GM06990 (cell line): ENCODE data around the gene FKBP1B.
"Not testable (repeated sequence)": the region's sequence is repeated elsewhere in the genome, so short reads cannot be mapped to it uniquely, and the experiment has no call there.

ENCODE experiments used
- DNase-seq: peaks from one replicate; pipeline ENCODE4 v3.0.0-alpha.2; 2011; ENCODE audit not compliant: insufficient read length; ENCODE audit errors: extremely low read depth
- H3K27me3 ChIP-seq: replicated peaks from 2 replicates; pipeline ENCODE4 v1.6.0; 2011; ENCODE audit warnings: low read length; ENCODE audit not compliant: control insufficient read depth, insufficient read depth
- H3K36me3 ChIP-seq: 2 replicates; pipeline ENCODE4 v1.5.1; 2011; ENCODE audit warnings: low read length; ENCODE audit not compliant: control insufficient read depth, insufficient read depth
- H3K4me3 ChIP-seq: replicated peaks from 2 replicates; pipeline ENCODE4 v1.5.1; 2011; ENCODE audit warnings: low read depth, mild to moderate bottlenecking, control low read depth, low read length
- TF ChIP-seq, protein P1 (sequence below): IDR thresholded peaks from 2 replicates; pipeline ENCODE4 v1.5.1; 2011; ENCODE audit warnings: low read length, control low read depth, mild to moderate bottlenecking, inconsistent platforms; ENCODE audit not compliant: insufficient read depth, poor library complexity, severe bottlenecking

Gene FKBP1B

DNA sequence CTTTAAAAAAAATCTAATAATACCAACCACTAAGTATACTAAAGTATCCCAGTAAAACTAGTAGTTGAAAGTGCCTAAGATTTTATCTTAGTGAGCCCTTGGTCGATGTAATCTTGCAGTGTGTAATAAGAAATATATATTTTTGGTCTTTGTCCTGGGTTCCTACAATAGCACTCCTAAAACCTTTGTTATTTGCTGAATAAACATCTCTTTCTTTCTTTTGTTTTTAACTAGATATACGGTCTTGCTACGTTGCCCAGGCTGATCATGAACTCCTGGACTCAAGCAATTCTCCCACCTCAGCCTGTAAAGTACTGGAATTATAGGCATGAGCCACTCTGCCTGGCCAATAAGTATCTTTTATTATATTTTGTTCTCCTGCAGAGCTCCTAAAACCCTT, 37.5 kb downstream of the FKBP1B start:
- no peaks in the 10 kb centered on the region for H3K27me3 ChIP-seq
- no peak for DNase-seq
- TF ChIP-seq, protein P1, sequence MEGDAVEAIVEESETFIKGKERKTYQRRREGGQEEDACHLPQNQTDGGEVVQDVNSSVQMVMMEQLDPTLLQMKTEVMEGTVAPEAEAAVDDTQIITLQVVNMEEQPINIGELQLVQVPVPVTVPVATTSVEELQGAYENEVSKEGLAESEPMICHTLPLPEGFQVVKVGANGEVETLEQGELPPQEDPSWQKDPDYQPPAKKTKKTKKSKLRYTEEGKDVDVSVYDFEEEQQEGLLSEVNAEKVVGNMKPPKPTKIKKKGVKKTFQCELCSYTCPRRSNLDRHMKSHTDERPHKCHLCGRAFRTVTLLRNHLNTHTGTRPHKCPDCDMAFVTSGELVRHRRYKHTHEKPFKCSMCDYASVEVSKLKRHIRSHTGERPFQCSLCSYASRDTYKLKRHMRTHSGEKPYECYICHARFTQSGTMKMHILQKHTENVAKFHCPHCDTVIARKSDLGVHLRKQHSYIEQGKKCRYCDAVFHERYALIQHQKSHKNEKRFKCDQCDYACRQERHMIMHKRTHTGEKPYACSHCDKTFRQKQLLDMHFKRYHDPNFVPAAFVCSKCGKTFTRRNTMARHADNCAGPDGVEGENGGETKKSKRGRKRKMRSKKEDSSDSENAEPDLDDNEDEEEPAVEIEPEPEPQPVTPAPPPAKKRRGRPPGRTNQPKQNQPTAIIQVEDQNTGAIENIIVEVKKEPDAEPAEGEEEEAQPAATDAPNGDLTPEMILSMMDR = no peak
- H3K36me3 ChIP-seq = peaks cover 3% of the 10 kb centered on the region
- no peak overlapping the region for H3K4me3 ChIP-seq

DNA sequence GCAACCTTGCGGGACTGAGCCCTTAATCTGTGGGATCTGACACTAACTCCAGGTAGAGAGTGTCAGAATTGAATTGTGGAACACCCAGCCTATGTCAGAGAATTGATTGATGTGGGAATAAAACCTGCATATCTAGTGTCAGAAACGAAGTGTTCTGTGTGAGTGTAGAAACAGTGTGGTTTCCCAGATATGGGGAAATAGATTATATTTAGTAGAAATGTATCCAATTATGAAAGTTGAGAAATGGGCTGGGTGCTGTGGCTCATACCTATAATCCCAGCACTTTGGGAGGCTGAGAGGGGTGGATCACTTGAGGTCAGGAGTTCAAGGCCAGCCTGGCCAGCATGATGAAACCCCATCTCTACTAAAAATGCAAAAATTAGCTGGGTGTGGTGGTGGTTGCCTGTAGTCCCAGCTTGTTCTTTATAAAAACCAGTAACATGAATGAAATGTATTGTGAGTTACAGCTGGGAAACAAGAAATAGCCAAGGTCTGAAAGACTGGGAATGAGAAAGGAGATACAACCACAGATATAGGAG, 39.3 kb downstream of the FKBP1B start:
- H3K36me3 ChIP-seq = no peaks in the 10 kb centered on the region; the same call in 1 of the 2 replicates

DNA sequence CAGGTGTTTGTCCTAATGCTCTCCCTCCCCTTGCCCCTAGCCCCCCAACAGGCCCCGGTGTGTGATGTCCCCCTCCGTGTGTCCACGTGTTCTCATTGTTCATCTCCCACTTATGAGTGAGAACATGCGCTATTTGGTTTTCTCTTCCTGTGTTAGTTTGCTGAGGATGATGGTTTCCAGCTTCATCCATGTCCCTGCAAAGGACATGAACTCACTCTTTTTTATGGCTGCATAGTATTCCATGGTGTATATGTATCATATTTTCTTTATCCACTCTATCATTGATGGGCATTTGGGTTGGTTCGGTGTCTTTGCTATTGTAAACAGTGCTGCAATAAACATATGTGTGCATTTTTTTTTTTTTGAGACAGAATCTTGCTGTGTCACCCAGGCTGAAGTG, 43.7 kb downstream of the FKBP1B start:
- not testable (repeated sequence) for H3K27me3 ChIP-seq, H3K36me3 ChIP-seq, H3K4me3 ChIP-seq, DNase-seq

More for the DNA sequence above, 39.3 kb downstream of the FKBP1B start:
- DNase-seq = no peak
- no peak overlapping the region for H3K4me3 ChIP-seq
- TF ChIP-seq, protein P1 = no peak
- H3K27me3 ChIP-seq = no peaks in the 10 kb centered on the region

DNA sequence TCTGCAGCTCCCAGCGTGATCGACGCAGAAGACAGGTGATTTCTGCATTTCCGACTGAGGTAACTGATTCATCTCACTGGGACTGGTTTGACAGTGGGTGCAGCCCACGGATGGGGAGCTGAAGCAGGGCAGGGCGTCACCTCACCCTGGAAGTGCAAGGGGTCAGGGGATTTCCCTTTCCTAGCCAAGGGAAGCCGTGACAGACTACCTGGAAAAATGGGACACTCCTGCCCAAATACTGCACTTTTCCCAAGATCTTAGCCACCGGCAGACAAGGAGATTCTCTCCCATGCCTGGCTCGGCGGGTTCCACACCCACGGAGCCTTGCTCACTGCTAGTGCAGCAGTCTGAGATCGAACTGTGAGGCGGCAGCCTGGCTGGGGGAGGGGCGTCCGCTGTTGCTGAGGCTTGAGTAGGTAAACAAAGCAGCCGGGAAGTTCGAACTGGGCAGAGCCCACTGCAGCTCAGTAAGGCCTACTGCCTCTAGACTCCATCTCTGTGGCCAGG, 45.7 kb downstream of the FKBP1B start:
- H3K4me3 ChIP-seq, DNase-seq, H3K27me3 ChIP-seq, H3K36me3 ChIP-seq: not testable (repeated sequence)

DNA sequence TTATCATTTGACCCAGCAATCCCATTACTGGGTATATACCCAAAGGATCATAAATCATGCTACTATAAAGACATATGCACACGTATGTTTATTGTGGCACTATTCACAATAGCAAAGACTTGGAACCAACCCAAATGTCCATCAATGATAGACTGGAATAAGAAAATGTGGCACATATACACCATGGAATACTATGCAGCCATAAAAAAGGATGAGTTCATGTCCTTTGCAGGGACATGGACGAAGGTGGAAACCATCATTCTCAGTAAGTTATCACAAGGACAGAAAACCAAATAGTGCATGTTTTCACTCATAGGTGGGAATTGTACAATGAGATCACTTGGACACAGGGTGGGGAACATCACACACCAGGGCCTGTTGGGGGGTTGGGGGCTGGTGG, 51.2 kb downstream of the FKBP1B start:
- H3K27me3 ChIP-seq, H3K36me3 ChIP-seq, DNase-seq, H3K4me3 ChIP-seq: not testable (repeated sequence)

DNA sequence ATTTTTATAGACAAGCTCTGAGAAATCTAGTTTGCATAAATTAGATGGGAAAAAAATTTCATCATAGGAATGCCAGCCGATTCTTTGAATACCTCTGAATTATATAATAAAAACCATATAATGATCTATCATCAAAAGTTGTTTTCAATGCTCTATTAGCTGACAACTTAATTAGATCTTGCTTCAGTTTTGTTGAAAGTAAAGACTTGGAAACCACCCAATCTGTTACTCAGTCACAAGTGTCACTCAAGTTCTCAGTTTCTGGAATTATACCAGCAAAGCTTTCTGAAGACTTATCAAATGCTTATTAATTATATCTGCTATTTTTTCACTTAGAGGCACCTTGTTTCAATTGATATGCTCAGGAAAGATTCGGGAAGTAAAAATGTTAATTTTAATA, 52.5 kb downstream of the FKBP1B start:
- TF ChIP-seq, protein P1 = no peak
- no peak overlapping the region for H3K4me3 ChIP-seq
- H3K27me3 ChIP-seq = no peaks in the 10 kb centered on the region
- no peaks in the 10 kb centered on the region for H3K36me3 ChIP-seq
- DNase-seq = no peak

DNA sequence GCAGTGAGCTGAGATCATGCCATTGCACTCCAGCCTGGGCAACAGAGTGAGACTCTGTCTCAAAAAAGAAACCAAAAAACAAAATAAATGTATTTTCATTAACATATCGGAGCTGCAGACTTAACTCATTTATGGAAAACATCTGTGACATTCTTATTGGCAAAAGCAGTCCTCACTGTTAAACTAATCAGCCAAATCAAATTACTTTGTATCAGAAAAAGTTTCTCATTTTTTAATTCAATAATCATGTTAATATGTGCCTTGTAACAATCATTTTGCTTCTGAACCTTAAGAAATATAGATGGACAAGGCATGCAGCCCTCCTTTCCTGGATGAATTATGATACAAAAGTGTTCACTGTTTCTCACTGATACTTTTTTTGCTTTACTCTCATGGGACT, 53.1 kb downstream of the FKBP1B start:
- TF ChIP-seq, protein P1 = no peak
- DNase-seq = no peak
- no peaks in the 10 kb centered on the region for H3K36me3 ChIP-seq
- no peak overlapping the region for H3K4me3 ChIP-seq
- H3K27me3 ChIP-seq = no peaks in the 10 kb centered on the region
